NCI-H1417 treated with DMSO at 0.1 percent for 48 hours (cell line): ENCODE measurements around the gene DYNC2LI1.

Source experiments
- DNase-seq: peaks from one replicate; lab custom pipeline; 2025; lab: John Stamatoyannopoulos, UW

The DYNC2LI1 gene

GRCh38 chr2:43846140-43846793 lies 72.4 kb downstream of the DYNC2LI1 start:
- DNase-seq: no peak

DNA sequence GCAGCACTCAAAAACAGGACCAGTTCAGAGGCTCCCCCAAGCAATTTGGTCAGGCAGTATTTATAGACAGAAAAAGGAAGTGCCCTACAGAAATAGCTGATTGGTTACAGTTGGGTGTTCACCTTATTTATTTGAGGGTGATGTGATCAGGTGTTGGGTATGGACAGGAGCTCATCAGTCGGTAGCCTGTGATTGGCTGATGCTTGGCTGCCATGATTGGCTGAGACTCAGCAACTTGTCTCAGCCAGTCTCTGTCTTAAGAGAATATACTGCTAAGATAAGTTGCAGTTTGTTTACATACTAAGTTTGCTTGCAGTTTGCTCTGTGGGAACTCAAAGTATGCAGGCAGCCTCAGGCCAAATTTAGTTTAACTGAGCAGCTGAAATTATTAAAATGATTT lies 74.4 kb downstream of the DYNC2LI1 start:
- DNase-seq: no peak

GRCh38 chr2:43851011-43851980 lies 77.5 kb downstream of the DYNC2LI1 start:
- no peak for DNase-seq

DNA sequence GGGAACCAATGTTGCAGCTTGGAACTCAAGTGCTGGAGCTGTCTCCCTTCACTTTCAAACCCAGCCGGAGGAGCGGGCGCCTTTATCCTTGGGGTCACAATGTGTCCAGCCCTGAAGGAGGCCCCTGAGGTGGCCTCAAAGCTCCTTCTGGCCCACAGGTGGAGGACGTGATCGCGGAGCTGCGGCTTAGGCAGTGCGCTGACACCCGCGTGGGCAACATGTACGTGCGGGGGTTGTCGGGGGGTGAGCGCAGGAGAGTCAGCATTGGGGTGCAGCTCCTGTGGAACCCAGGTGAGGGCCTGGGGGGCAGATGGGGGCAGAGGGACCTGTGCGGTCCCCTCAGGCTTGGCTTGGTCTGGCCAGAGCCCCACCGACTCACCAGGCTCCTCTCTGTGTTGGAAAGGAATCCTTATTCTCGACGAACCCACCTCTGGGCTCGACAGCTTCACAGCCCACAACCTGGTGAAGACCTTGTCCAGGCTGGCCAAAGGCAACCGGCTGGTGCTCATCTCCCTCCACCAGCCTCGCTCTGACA lies 78.4 kb downstream of the DYNC2LI1 start:
- DNase-seq: no peak

- DNase-seq: no peak
Measured at GRCh38 chr2:43853141-43854081, 79.6 kb downstream of the DYNC2LI1 start.

DNA sequence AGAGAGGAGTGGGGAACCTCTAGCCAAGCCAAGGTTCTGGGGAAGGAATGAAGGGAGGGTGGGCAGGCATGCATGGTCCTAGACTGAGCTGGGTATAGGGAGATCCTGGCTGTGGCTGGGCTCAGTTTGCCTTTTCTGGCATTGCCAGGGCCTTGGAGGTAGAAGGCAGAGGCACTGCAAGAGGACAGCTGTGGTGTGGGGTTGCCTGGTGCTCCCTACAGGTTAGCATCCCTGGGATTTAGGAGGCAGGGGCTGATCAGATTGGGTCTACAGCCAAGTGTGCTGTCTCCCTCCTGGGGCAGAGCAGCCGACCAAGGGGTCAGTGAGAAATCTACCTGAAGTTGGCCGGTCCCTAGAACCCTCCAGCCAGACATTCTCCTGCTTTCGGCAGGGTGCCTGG lies 80.8 kb downstream of the DYNC2LI1 start:
- no peak for DNase-seq

GRCh38 chr2:43855292-43855691 lies 81.5 kb downstream of the DYNC2LI1 start:
- DNase-seq: no peak
